Endometrium (tissue), 2 donors: ENCODE data around the gene NLGN3.

Source experiments
- FAIRE-seq: peaks from 2 replicates; lab custom pipeline; 2012; peaks lifted over from hg19 to GRCh38; lab: Jason Lieb, UNC
- donor health status: control.
- donor health status: control.

NLGN3 gene

DNA sequence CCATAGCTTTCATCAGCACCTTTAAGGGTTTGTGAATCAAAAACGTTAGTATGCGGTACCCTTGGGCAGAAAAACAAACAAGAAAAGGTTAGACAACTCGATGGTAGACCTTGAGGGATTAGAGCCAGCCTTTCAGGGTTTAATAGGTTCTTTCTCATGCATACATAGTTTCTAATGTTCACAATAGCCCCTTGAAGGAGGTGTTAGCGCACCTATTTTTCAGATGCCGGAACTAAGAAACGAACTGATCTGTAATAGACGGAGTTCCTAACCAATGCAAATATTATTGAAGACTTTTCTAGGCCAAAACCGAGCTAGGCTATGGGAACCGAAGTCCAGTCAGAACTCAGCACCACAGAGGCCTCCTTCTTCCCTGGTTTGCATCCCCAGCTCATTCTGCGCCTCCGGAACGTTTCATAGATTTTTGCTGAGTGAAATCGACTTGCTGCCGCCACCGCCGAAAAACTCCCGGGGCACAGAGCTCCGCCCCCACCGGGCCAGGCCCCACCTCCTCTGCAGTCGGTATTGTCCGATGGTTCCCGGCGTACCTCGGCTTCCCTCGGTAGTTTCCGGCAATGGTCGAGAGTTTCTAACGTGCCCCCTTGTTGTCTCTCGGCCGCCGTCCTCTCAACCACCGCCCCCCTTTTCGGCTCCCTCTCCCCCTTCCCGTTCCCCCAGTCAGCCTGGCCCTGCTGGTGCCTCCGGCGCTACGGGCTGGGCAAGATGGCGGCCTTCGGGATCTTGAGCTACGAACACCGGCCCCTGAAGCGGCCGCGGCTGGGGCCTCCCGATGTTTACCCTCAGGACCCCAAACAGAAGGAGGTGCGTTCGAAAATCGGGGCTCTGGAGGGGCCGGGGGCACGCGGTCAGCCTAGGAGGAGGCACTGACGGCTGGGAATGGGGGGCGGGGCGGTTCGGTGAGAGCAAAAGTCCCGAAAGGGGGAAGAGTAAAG is 26.3 kb upstream of the NLGN3 start, which contains the start of gene MED12:
Gene MED12, plus strand, starts transcription at position 565 of the 953 bp plus-strand sequence. Its CDS starts 159 bp downstream, at position 724.
- no peak for FAIRE-seq

DNA sequence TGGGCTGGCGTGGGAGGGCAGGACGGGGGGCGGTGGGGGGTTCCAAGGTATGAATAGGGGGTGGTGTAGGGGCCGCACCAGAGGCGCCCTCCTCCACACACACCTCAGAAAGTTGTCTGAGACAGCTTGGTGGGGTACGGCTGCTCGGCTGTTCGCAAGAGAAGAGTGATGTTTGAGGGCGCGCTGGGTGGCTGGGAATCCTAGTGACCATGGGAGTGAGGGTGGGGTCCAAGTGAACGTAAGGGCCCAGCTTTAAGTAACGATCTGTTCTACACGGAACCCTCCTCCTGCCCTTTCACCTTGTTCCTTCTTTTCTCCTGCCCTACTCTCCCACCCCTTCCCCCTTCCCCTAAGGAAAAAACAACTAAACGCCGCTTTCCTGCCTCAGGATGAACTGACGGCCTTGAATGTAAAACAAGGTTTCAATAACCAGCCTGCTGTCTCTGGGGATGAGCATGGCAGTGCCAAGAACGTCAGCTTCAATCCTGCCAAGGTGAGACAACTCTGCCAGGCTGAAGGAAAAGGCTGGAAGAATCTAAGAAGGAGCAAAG is 25.6 kb upstream of the NLGN3 start:
- FAIRE-seq: no peak

DNA sequence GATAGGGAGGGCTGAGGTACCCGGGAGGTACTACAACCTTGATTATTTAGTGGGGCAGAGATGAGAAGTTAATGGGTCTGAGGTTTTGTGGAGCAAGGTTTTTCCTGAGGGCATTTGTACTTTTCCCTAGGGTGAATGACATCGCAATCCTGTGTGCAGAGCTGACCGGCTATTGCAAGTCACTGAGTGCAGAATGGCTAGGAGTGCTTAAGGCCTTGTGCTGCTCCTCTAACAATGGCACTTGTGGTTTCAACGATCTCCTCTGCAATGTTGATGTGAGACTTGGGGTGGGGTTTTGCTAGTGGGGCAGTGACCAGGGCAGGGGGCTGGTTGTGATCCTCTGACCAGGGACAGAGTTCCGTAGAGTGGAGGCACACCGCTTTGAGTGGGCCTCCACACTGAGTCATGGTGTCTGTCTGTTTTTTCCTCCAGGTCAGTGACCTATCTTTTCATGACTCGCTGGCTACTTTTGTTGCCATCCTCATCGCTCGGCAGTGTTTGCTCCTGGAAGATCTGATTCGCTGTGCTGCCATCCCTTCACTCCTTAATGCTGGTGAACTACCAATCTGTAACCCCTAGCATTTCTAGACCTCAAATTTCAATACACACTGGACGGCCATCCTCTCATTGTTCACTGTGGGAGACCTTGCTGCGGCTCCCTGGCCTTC is 16.3 kb upstream of the NLGN3 start:
- FAIRE-seq: no peak

DNA sequence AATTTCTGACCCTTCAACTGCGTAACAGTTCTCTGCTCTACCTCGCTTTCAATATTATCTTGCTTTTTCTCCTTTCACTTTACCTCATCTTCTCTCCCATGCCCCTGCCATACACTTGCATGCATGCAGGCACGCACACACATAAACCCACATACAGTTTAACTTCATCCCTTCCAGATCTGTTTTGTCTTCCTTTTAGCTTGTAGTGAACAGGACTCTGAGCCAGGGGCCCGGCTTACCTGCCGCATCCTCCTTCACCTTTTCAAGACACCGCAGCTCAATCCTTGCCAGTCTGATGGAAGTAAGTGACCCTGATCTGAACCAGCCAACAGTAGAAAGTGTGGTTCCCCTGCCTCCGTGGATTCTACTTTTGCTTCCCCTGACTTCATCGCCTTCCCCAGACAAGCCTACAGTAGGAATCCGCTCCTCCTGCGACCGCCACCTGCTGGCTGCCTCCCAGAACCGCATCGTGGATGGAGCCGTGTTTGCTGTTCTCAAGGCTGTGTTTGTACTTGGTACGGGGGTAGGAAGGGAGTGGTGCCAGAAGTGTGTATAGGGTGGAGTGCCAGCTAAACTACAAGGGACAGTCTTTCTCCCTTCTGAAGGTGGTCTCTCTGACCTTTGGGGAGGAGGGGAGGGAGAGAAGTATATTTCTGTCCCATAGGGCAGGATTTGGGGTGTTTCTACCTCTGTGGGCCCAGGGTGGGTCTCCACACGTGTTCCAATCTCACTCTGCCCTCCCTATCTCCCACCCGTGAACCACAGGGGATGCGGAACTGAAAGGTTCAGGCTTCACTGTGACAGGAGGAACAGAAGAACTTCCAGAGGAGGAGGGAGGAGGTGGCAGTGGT is 15.5 kb upstream of the NLGN3 start:
- no peak for FAIRE-seq

DNA sequence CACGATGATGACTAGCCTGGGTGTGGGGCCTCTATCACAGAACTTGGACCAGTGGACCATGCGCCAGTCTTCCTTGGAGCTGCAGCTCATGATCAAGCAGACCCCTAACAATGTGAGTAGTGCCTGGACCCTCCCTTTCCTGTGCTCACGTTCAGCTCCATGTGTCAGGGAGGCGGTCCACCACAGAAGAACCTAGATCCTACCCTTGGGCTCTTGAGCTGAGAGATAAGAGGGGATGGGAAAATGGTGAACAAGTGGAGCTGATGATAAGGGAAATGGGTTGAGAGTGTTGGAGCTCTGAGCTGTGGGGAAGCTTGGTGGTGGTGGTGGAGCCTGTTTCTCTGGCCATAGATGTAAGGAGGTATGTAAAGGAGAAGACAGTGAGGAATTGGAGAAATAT is 13.1 kb upstream of the NLGN3 start:
- no peak for FAIRE-seq

DNA sequence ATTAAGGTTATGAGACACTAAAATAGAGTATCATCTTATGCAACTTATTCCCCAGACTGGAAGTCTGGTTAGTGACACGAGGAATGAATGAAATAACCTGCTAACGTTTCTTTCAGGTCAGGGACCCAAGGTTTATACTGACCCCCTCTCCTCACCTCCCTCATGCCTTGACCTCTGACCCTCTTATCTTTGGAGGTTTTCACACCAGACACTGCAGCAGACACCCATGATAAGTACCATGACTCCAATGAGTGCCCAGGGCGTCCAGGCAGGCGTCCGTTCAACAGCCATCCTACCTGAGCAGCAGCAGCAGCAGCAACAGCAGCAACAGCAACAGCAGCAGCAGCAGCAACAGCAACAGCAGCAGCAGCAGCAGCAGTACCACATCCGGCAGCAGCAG is 4.2 kb upstream of the NLGN3 start:
- FAIRE-seq: no peak

DNA sequence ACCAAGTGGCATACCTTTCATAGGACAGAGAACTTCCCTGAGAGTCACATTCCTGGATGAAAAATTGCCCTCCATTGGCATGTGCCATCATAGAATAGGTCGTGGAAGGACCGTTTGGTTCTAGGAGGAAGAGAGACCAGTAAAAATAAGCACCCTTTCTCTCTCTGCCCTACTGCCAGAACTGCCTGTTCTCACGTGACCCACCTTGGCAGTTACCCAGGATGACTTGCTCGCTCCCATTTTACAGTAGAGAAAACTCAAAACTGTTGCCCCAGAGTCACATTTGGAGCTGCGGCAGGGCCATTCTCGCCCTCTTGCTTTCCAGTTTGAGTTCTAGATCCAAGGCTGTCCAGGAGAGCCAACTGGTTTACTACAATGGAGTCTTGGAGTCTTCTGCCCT is 1.1 kb upstream of the NLGN3 start:
- no peak for FAIRE-seq

DNA sequence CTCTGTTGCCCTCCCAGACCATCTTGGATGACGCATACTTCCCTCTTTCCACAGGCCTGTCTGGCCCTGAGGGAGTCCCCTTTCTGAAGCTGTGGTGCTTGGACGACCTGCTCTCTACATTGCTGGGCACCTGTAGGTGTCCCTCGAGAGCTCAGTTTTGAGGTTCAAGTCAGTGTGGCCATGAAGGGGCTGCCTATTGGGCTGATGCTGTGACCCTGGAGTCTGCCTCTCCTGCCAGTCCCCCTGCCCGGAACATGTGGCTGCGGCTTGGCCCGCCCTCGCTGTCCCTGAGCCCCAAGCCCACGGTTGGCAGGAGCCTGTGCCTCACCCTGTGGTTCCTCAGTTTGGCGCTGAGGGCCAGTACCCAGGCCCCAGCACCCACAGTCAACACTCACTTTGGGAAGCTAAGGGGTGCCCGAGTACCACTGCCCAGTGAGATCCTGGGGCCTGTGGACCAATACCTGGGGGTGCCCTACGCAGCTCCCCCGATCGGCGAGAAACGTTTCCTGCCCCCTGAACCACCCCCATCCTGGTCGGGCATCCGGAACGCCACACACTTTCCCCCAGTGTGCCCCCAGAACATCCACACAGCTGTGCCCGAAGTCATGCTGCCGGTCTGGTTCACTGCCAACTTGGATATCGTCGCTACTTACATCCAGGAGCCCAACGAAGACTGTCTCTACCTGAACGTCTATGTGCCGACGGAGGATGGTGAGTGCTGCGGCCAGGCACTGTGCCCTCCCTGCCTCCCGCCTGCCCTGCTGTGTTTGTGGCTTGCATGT is 3.0 kb downstream of the NLGN3 start:
- no peak for FAIRE-seq

DNA sequence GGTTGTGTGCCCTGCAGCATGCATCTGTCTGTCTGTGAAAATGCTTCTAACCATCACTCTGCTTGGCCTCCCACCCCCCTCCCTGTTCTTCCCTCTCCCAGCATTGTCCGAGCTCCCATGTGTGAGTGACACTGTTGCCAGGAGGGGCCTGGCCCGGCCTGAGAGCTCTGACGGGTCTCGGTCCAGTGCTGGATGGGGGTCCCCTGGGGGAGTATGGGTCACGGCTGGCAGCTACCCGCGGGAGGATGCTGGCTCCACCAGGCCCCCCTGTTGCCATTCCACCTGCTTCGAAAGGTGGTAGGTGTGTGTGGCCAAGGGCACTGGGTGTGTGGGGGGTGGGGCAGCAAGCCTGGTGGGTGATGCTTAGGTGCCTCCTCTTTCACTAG is 3.6 kb downstream of the NLGN3 start:
- no peak for FAIRE-seq

DNA sequence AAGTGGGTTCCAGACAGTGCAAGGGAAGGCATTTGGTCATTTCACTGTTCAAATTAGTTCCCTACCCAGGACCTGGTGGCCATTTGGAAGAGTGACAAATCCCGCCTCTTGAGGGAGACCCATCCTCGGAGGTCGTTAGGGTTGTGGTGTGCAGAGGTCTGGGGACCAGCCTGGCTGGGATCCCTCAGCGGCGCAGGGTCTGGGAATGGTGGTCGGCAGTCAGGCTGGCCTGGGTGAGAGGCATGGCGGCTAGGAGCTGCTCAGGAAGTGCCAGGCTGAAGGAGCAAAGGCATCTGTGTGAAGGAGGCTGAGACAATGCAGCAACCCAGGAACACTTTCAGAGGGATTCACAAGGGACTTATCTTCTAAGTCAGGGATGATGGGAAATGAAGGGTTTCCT is 6.7 kb downstream of the NLGN3 start:
- no peak for FAIRE-seq

DNA sequence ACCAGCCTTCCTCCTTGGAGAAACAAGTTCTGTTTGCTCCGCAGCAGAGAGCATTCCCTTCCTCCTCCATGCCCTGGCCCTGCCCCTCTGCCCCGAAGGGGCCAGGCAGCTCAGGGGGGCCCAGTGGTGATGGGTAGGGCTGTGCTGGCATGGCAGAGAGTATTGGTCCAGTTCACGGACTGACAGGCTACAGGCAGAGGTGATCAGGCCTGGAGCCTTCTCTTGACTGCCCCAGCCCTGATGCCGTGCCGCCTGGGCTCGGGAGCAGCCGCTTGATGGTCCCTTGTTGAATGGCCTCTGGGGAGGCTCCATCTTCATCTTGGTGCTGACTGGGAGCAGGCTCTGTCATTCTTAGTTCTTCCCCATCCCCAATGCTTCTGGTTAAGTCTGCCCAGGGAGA is 9.6 kb downstream of the NLGN3 start:
- FAIRE-seq: no peak

DNA sequence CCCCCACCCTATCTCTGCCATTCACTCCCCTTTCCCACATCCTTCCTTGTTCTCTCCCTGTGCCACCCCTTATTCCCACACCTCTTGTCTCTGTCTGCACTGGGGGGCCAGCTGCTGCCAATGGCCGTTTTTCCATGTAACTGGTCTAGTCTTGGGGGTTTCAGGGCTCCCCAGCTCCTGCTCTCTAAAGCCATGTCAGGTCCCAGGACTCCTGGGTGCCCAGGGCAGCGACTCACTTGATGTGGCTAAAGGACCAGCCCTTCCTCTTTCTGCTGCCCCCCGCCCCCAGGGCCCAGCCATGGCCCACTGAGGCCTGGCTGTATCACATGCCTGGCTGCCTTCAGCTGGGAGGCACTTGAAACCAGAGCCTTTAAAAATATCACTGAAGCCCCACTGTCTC is 10.0 kb downstream of the NLGN3 start:
- FAIRE-seq: no peak

DNA sequence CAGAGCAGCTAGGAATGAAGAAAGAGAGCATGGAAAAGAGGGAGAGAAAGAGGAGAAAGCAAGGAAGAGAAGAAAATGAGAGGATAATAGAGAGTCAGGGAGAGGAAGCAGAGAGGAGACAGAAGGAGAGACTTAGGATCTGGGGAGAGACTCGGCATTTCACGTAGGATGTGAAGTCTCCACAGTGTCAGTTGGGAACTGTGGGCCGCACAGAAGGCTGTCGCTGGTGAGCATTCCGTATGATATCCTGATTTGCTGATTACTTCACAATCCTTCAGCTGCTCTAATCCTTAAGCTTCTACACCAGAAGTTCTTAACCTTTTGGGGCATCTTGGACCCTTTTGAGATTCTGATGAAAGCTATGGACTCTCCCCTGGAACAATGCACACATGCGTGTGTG is 14.0 kb downstream of the NLGN3 start:
- FAIRE-seq: no peak

DNA sequence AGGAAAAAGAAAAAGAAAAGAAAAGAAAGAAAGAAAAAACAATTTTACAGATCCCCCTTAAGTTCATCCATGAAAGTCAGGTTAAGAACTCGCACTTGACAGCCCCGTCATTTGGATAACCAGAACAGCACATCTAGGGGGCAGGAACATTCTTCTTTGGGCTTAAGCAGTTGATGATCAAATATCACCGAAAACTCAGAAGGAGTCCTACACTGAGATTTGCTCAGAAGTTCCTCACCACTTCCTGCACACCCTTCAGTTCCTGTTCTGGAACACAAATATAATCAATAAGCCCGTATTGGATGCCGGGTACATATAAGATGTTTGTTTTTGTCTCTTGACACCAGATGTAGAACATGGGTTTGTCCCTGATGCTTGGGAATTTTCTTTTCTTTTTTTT is 14.7 kb downstream of the NLGN3 start:
- no peak for FAIRE-seq

DNA sequence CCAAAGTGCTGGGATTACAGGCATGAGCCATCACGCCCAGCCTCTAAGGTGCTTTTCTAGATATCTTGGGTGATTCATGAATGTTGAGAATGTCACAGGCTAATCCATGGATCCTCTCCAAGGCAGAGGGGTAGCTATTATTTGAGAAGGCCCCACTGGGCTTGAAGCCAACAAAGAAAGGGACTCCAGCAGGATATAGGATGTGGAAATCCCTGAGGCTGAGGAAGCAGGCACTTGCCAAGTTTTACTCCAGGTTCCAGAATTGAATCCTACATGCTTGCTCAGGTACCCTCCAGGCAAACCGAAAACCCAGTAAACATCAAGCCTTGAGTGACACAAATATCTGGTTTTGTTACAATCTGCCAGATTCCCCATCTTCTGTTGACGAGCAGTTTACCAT is 15.8 kb downstream of the NLGN3 start:
- FAIRE-seq: no peak

DNA sequence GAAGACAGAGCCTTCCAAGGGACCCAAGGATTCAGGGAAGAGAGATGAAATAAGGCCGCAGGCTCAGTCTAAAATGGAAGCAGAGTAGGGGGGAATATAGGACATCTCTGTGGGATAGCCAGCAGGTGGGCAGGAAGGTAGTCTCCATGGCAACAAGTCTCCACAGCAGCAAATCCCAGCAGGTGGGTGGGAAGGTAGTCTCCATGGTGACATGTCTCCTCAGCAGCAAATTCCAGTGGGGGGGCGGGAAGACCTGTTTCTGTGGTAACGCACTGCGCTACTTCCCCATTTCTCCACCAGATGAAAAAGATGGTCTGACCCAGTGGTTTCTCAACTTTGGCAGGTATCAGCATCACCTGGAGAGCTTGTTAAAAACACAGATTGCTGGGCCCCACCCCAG is 18.3 kb downstream of the NLGN3 start:
- FAIRE-seq: no peak

DNA sequence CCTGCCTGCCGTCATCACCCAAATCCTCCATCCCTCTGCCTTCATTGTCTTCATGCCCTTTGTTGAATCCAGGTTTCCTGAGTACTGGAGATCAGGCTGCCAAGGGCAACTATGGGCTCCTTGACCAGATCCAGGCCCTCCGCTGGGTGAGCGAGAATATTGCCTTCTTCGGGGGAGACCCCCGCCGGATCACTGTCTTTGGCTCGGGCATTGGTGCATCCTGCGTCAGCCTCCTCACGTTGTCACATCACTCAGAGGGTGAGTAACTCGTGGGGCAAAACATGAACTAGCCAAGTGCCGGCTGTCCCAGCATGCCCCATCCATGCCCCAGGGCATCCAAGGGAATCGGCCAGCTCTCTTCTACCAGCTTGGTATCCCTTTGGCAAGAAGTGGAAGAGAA is 19.4 kb downstream of the NLGN3 start:
- no peak for FAIRE-seq

DNA sequence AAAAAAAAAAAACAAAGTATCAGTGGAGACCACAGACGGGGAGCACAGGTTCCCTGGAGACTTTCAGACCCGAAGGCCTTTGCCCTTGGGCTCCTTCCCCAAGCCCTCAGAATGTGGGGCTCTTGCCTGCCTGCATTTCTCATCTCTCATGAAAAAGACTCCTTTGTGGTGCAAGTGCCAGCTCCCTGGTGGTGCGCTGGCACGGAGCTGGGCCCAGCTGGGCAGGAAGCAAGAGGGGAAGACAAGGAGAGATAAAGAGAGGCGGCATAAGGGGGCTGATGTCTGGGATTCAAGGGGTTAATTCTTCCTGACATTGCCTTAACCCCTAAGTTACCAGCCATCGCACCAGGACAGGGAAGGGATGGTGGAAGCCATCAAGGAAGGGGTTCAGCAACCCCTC is 21.8 kb downstream of the NLGN3 start:
- no peak for FAIRE-seq

DNA sequence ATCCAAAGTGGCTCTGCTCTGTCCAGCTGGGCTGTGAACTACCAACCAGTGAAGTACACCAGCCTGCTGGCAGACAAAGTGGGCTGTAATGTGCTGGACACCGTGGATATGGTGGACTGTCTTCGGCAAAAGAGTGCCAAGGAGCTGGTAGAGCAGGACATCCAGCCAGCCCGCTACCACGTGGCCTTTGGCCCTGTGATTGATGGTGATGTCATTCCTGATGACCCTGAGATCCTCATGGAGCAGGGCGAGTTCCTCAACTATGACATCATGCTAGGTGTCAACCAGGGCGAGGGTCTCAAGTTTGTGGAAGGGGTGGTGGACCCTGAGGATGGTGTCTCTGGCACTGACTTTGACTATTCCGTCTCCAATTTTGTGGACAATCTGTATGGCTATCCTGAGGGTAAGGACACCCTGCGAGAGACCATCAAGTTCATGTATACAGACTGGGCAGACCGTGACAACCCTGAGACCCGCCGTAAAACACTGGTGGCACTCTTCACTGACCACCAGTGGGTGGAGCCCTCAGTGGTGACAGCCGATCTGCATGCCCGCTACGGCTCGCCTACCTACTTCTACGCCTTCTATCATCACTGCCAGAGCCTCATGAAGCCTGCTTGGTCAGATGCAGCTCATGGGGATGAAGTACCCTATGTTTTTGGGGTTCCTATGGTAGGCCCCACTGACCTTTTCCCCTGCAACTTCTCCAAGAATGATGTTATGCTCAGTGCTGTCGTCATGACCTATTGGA is 22.6 kb downstream of the NLGN3 start:
- FAIRE-seq: no peak

DNA sequence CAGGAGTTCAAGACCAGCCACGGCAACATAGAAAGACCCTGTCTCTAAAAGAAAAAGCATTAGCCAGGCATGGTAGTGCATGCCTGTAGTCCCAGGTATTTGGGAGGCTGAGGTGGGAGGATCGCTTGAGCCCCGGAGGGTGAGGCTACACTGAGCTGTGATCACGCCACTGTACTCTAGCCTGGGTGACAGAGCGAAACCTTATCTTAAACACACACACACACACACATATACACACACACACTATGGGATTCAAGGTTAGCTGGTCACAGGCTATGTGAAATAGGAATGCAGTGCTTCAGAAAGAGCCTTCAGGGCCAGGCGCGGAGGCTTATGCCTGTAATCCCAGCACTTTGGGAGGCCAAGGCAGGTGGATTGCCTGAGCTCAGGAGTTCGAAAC is 23.5 kb downstream of the NLGN3 start:
- FAIRE-seq: no peak

DNA sequence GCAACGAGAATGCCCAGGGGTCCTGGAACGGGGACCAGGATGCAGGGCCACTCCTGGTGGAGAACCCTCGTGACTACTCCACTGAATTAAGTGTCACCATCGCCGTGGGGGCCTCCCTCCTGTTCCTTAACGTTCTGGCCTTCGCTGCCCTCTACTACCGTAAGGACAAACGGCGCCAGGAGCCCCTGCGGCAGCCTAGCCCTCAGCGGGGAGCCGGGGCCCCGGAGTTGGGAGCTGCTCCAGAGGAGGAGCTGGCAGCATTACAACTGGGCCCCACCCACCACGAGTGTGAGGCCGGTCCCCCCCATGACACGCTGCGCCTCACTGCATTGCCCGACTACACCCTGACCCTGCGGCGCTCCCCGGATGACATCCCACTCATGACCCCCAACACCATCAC is 24.9 kb downstream of the NLGN3 start:
- no peak for FAIRE-seq
